PC-9 (cell line): Measurements from ENCODE around the gene TMEM37. TPM values are rescaled to one million over a fixed set of nuclear protein-coding genes. Genes with fewer than 3 reads are reported as not detected.

ENCODE experiments used
- BruUV-seq: library from RNA; stranded (reverse); fragments of 400-500 nt; replicated peaks from 2 replicates; lab custom pipeline; 2021; lab: Mats Ljungman, UMichigan
- CTCF ChIA-PET: fragments of 300-600 bp; sonication (Branson Sonifier 250); formaldehyde crosslinking; loops from one replicate; lab custom pipeline; 2022; ENCODE audit warnings: antibody characterized with exemption; lab: Charles Lee
- POLR2A ChIA-PET: fragments of 300-600 bp; sonication (Branson Sonifier 250); formaldehyde crosslinking; loops from one replicate; lab custom pipeline; 2022; ENCODE audit warnings: antibody characterized with exemption; ENCODE audit not compliant: unreplicated experiment; lab: Charles Lee
- DNase-seq, 2 experiments: peaks; one replicate each; pipeline versions ENCODE4 v3.0.0 to v3.0.0-alpha.2; 2015 to 2022; ENCODE audit warnings: mixed read lengths in 1 of 2
- H2AFZ ChIP-seq: fragments of 200-600 bp; sonication (generic); 2 replicates; pipeline ENCODE4 v1.8.1; 2017; ENCODE audit warnings: antibody characterized with exemption
- H3F3A ChIP-seq: fragments of 200-600 bp; sonication (generic); 2 replicates; pipeline ENCODE4 v1.8.1; 2017; ENCODE audit warnings: antibody characterized with exemption, mild to moderate bottlenecking, low read depth; ENCODE audit not compliant: insufficient read depth
- H3K27ac ChIP-seq: fragments of 200-600 bp; sonication (generic); 2 replicates; pipeline ENCODE4 v1.6.1; 2016; ENCODE audit warnings: mixed run types
- H3K27me3 ChIP-seq: fragments of 200-600 bp; sonication (generic); 2 replicates; pipeline ENCODE4 v1.6.1; 2016; ENCODE audit warnings: low read depth, mixed run types; ENCODE audit not compliant: insufficient read depth
- H3K36me3 ChIP-seq: fragments of 200-600 bp; sonication (generic); 2 replicates; pipeline ENCODE4 v1.6.1; 2016; ENCODE audit warnings: low read depth, mixed run types
- H3K4me1 ChIP-seq: fragments of 200-600 bp; sonication (generic); replicated peaks from 2 replicates; pipeline ENCODE4 v1.6.1; 2016; ENCODE audit warnings: mixed run types; ENCODE audit not compliant: insufficient read depth
- H3K4me2 ChIP-seq: fragments of 200-600 bp; sonication (generic); 2 replicates; pipeline ENCODE4 v1.6.1; 2017; ENCODE audit warnings: mixed run types
- H3K4me3 ChIP-seq: fragments of 200-600 bp; sonication (generic); 2 replicates; pipeline ENCODE4 v1.6.1; 2016; ENCODE audit warnings: mixed run types
- H3K79me2 ChIP-seq: fragments of 200-600 bp; sonication (generic); 2 replicates; pipeline ENCODE4 v1.6.1; 2017; ENCODE audit warnings: low read depth, mixed run types
- H3K9me2 ChIP-seq: fragments of 200-600 bp; sonication (generic); 2 replicates; pipeline ENCODE4 v1.8.1; 2017; ENCODE audit warnings: mild to moderate bottlenecking; ENCODE audit not compliant: insufficient read depth
- H3K9me3 ChIP-seq: fragments of 200-600 bp; sonication (generic); 2 replicates; pipeline ENCODE4 v1.8.1; 2016; ENCODE audit warnings: low read depth; ENCODE audit not compliant: insufficient read depth
- H4K20me1 ChIP-seq: fragments of 200-600 bp; sonication (generic); 2 replicates; pipeline ENCODE4 v1.8.1; 2017; ENCODE audit not compliant: insufficient read depth
- EZH2 ChIP-seq: fragments of 200-600 bp; sonication (generic); IDR thresholded peaks from 2 replicates; pipeline ENCODE4 v1.8.0; 2017; ENCODE audit warnings: antibody characterized with exemption, low read depth
- intact Hi-C: fragments of 100-400 bp; cut with micrococcal nuclease; formaldehyde crosslinking; loops from one replicate; pipeline ENCODE4 v1.10.0; 2022; ENCODE audit not compliant: unreplicated experiment
- total RNA-seq: library from RNA; stranded (reverse); gene quantifications from 2 replicates; pipeline ENCODE4 v1.2.3, GENCODE V29; 2021
- TF ChIP-seq, protein P1 (sequence below): fragments of 200-600 bp; sonication (generic); conservative IDR thresholded peaks from 2 replicates; pipeline ENCODE4 v1.6.1; 2017; ENCODE audit warnings: mixed run types, antibody characterized with exemption, mild to moderate bottlenecking, moderate library complexity

The TMEM37 gene
- total RNA-seq, 1 experiment from 2014 or later: 1.2 TPM

DNA sequence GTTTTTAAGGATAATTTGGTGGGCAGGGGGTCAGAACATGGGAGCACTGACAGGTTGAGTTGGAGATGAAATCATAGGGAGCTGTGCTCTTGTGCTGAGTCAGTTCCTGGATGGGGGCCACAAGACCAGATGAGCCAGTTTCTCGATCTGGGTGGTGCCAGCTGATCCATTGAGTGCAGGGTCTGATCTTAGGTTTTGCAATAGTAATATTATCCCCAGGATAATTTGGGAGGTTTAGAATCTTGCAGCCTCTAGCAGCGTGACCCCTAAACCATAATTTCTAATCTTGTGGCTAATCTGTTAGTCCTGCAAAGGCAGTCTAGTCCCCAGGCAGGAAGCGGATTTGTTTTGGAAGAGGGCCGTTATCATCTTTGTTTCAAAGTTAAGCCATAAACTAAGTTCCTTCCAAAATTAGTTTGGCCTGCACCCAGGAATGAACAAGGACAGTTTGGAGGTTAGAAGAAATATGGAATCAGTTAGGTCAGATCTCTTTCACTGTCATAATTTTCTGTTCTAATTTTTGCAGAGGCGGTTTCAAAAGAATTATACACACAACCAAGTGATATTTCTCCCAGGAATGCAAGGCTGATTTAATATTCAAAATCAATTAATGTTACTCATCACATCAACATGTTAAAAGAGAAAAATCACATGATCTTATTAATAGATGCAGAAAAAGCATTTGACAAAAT, 41.9 kb upstream of the TMEM37 start:
- DNase-seq: peak; percentile 59 to 78
- H2AFZ ChIP-seq: no peak overlapping the region

DNA sequence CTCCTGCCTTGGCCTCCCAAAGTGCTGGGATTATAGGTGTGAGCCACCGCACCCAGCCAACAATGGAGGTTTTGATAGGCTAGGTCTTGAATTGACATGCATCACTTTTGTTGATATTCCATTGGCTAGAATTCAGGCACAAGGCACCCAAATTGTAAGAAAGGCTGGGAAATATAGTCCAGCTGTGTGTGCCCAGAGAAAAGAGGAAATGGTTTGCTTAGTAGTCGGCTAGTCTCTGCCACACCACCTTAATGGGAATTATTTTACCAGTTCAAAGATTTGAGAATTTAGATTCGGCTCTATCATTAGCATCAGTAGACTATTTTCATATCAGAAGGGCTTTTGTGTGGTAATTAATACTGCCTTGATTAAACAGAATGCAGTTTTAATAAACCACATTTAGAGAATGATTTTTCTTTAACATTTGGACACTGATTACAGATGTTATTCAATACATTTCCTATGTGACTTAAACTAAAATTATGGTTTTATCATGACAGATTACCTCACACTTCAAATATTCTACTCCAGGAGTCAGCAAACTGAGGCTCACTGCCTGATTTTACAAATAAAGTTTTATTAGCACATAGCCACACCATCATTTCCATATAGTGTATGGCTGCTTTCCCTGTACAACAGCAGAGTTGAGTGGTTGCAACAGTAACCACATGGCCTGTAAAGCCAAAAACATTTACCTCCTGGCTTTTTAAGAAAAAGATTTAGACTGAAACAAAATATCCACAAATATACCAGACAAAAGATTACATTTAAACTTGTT, 37.5 kb upstream of the TMEM37 start:
- BruUV-seq: no TSS peak
- ChIA-PET POLR2A (no interaction called here), CTCF (no interaction called here)
- peaks cover 24% of the 10 kb centered on the region for H3F3A ChIP-seq
- no peaks in the 10 kb centered on the region for H3K9me2 ChIP-seq
- H3K79me2 ChIP-seq: no peaks in the 10 kb centered on the region
- no peaks in the 10 kb centered on the region for H3K36me3 ChIP-seq
- DNase-seq: no peak
- H3K4me1 ChIP-seq: peaks cover 26% of the 10 kb centered on the region
- H3K27me3 ChIP-seq: no peaks in the 10 kb centered on the region
- no peak for TF ChIP-seq EZH2
- TF ChIP-seq, protein P1, sequence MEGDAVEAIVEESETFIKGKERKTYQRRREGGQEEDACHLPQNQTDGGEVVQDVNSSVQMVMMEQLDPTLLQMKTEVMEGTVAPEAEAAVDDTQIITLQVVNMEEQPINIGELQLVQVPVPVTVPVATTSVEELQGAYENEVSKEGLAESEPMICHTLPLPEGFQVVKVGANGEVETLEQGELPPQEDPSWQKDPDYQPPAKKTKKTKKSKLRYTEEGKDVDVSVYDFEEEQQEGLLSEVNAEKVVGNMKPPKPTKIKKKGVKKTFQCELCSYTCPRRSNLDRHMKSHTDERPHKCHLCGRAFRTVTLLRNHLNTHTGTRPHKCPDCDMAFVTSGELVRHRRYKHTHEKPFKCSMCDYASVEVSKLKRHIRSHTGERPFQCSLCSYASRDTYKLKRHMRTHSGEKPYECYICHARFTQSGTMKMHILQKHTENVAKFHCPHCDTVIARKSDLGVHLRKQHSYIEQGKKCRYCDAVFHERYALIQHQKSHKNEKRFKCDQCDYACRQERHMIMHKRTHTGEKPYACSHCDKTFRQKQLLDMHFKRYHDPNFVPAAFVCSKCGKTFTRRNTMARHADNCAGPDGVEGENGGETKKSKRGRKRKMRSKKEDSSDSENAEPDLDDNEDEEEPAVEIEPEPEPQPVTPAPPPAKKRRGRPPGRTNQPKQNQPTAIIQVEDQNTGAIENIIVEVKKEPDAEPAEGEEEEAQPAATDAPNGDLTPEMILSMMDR: no peak
- no peaks in the 10 kb centered on the region for H3K9me3 ChIP-seq
- no peak overlapping the region for H3K27ac ChIP-seq
- H2AFZ ChIP-seq: no peak overlapping the region
- no peak overlapping the region for H3K4me3 ChIP-seq
- no peaks in the 10 kb centered on the region; the same call in 1 of the 2 replicates for H4K20me1 ChIP-seq
- intact Hi-C loops: no loop called here
- H3K4me2 ChIP-seq: no peak overlapping the region

More for the DNA sequence above, 41.9 kb upstream of the TMEM37 start:
- Histone ChIP-seq H4K20me1 (no peaks in the 10 kb centered on the region), H3K9me2 (no peaks in the 10 kb centered on the region), H3K9me3 (no peaks in the 10 kb centered on the region), H3K4me1 (peaks cover 37% of the 10 kb centered on the region), H3F3A (peaks cover 19% of the 10 kb centered on the region), H3K27me3 (no peaks in the 10 kb centered on the region), H3K36me3 (no peaks in the 10 kb centered on the region), H3K79me2 (no peaks in the 10 kb centered on the region), H3K4me2 (peak overlapping the region; percentile 67), H3K27ac (peak overlapping the region; percentile 40), H3K4me3 (peak overlapping the region; percentile 4; the same call in 1 of the 2 replicates)
- POLR2A ChIA-PET: interaction anchor here (0.6 to 0.8 kb wide), 4 partner anchors 10 to 72 kb away, joined by 4 to 9 read pairs (median 7); partner anchors contain the start of gene DBI
- BruUV-seq: no TSS peak
- CTCF ChIA-PET: no interaction called here
- TF ChIP-seq, protein P1: no peak
- TF ChIP-seq EZH2: no peak
- intact Hi-C loops: no loop called here

DNA sequence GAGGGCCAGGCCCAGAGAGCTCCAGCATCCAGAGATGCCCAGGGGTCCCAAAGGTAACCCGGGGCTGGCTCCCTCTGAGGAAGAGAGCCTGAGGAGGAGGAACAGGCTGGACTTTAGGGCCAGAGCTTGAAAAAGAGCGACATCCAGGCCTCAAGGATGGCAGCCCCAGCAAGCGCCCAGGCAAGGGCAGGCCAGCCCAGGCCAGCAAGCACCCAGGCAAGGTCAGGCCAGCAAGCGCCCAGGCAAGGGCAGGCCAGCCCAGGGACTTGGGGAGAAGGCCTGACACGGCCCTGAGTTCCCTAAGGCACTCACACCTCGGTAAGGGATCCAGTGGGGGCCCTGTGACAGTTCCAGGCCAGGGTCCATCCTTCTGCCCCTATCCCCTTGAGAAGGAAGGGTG, 34.5 kb upstream of the TMEM37 start:
- no TSS peak for BruUV-seq
- intact Hi-C loops: no loop called here

More for the DNA sequence above, 34.5 kb upstream of the TMEM37 start:
- H3F3A ChIP-seq: peaks cover 14% of the 10 kb centered on the region
- no peak for DNase-seq
- no peak overlapping the region for H3K27ac ChIP-seq
- H3K4me3 ChIP-seq: no peak overlapping the region
- no peak overlapping the region for H3K4me2 ChIP-seq
- peaks cover 11% of the 10 kb centered on the region for H3K4me1 ChIP-seq
- no peaks in the 10 kb centered on the region; the same call in 1 of the 2 replicates for H4K20me1 ChIP-seq
- H3K36me3 ChIP-seq: no peaks in the 10 kb centered on the region
- H2AFZ ChIP-seq: no peak overlapping the region
- no peak for TF ChIP-seq EZH2
- TF ChIP-seq, protein P1: no peak
- ChIA-PET POLR2A (no interaction called here), CTCF (interaction anchor here (1.0 kb wide), 1 partner anchor 513 kb away, joined by 3 read pairs; no protein-coding TSS in a partner anchor)
- no peaks in the 10 kb centered on the region for H3K79me2 ChIP-seq
- no peaks in the 10 kb centered on the region for H3K27me3 ChIP-seq
- no peaks in the 10 kb centered on the region for H3K9me3 ChIP-seq
- H3K9me2 ChIP-seq: no peaks in the 10 kb centered on the region
